K562 (cell line): ENCODE measurements around the gene NAT14. TPM values are rescaled to one million over a fixed set of nuclear protein-coding genes. Genes with fewer than 3 reads are reported as not detected.

Experiments
- CHD1 ChIP-seq: fragments of 200-600 bp; sonication (generic); IDR thresholded peaks from one replicate; pipeline ENCODE4 v1.6.1; 2012; ENCODE audit warnings: mild to moderate bottlenecking, moderate library complexity, low read length, inconsistent platforms
- MAFK ChIP-seq: IDR thresholded peaks from 2 replicates; pipeline ENCODE4 v1.6.1; 2011; ENCODE audit warnings: low read length, improper control_type of control experiment
- NFIX ChIP-seq: fragments of 250-450 bp; sonication (Bioruptor Pico); IDR thresholded peaks from 2 replicates; pipeline ENCODE4 v1.4.0; 2020; ENCODE audit warnings: low read depth, mild to moderate bottlenecking, moderate library complexity
- NR1H2 ChIP-seq: sonication (generic); formaldehyde crosslinking; IDR thresholded peaks from 2 replicates; pipeline ENCODE4 v1.4.0; 2020; ENCODE audit warnings: mild to moderate bottlenecking, missing genetic modification reagents
- SMARCA4 ChIP-seq: fragments of 450-650 bp; IDR thresholded peaks from 2 replicates; pipeline ENCODE4 v1.6.1; 2016
- XRCC5 ChIP-seq: fragments of 200-400 bp; formaldehyde crosslinking; IDR thresholded peaks from 2 replicates; pipeline ENCODE4 v1.6.1; 2017; ENCODE audit warnings: low read depth, mild to moderate bottlenecking, low read length
- ZNF140 ChIP-seq: fragments of 250-450 bp; sonication (Bioruptor Pico); IDR thresholded peaks from 2 replicates; pipeline ENCODE4 v1.8.0; 2021; ENCODE audit warnings: moderate library complexity, mild to moderate bottlenecking, inconsistent platforms
- ZNF584 ChIP-seq: fragments of 200-800 bp; sonication (Bioruptor generic); IDR thresholded peaks from 2 replicates; pipeline ENCODE4 v1.6.1; 2016; ENCODE audit warnings: low read depth, mild to moderate bottlenecking, missing genetic modification characterization, missing compliant biosample characterization
- polyA plus RNA-seq, 8 experiments: library from polyadenylated mRNA; depleted of rRNA in 4 of 8; stranded (reverse) in 5 of 8; unstranded in 3 of 8; fragments of >200 nt; fragmentation: Nextera tagmentation in 2 of 8; fragmentation: Illumina TruSeq in 1 of 8; extraction: Ambion mirVana in 2 of 8; extraction: Trizol in 1 of 8; gene quantifications; 2 replicates each; pipeline versions ENCODE4 v1.2.1 to v1.2.3, GENCODE V29; 2011 to 2014; ENCODE audit warnings: inconsistent platforms in 1 of 8, missing spikeins in 1 of 8
- total RNA-seq, 7 experiments: library from RNA; depleted of rRNA in 6 of 7; stranded (reverse); fragments of >200 nt in 6 of 7; fragmentation: Illumina TruSeq in 2 of 7; extraction: Trizol in 2 of 7; gene quantifications; 2 replicates each; pipeline versions ENCODE4 v1.2.1 to v1.2.3, GENCODE V29; 2011 to 2021; ENCODE audit warnings: low replicate concordance in 1 of 7
- TF ChIP-seq, protein P1 (sequence below): sonication (generic); IDR thresholded peaks from 2 replicates; pipeline ENCODE4 v1.6.1; 2016
- TF ChIP-seq, protein P2 (sequence below): fragments of 200-800 bp; sonication (Bioruptor generic); IDR thresholded peaks from 2 replicates; pipeline ENCODE4 v1.6.1; 2016; ENCODE audit warnings: missing genetic modification characterization, missing compliant biosample characterization

NAT14 gene
- total and polyA plus RNA-seq, 9 of the 15 experiments (the other 6 are each of a cell fraction or from before 2014, with no cell fraction given) = 2.4 to 77.0 (median 26.7) TPM

DNA sequence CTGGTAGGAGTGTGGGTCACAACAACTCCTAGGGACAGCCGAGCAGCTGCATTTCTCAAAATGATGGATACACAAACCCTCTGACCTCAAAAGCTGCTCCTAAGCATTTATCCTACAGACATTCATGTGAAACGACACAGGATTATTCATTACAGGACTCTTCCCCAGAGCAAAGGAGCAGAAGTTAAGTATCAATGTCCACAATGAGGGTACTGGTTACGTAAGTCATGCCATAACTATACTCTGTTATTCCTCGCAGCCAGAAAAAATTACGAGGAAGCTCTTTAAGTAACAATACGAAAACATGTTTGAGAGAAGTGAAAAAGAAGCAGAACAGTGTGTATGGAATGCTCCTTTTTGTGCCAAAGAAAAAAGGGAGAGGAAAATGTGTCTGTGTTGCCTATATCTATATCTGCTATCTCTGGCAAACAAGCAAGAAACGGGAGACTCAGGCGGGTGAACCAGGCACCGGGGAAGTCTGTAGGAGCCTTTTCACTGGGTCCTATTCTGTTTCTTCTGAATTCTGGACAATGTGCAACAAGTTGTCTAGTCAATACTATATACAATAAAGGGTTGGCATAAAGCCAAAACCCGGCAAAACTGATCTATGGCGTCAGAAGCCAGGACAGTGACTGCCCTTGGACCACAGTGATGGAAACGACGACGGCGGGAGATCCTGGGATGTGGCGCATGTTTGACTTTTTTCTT lies 24.9 kb upstream of the NAT14 start (continued):
- peak; percentile 55 for TF ChIP-seq CHD1
- TF ChIP-seq, protein P1, sequence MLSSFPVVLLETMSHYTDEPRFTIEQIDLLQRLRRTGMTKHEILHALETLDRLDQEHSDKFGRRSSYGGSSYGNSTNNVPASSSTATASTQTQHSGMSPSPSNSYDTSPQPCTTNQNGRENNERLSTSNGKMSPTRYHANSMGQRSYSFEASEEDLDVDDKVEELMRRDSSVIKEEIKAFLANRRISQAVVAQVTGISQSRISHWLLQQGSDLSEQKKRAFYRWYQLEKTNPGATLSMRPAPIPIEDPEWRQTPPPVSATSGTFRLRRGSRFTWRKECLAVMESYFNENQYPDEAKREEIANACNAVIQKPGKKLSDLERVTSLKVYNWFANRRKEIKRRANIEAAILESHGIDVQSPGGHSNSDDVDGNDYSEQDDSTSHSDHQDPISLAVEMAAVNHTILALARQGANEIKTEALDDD = peak; percentile 42; the same call in 1 of the 2 replicates
- no peak for TF ChIP-seq ZNF140 (CRISPR knock-in tag)
- no peak for TF ChIP-seq ZNF584 (CRISPR knock-in tag)
- TF ChIP-seq NR1H2 (CRISPR knock-in tag) = 0 out of 2 replicates have a peak, but pooled peaks have one; percentile 46
- TF ChIP-seq XRCC5 = no peak
- peak; percentile 76 for TF ChIP-seq NFIX
- no peak for TF ChIP-seq MAFK
- 0 out of 2 replicates have a peak, but pooled peaks have one; percentile 31 for TF ChIP-seq SMARCA4
- TF ChIP-seq, protein P2, sequence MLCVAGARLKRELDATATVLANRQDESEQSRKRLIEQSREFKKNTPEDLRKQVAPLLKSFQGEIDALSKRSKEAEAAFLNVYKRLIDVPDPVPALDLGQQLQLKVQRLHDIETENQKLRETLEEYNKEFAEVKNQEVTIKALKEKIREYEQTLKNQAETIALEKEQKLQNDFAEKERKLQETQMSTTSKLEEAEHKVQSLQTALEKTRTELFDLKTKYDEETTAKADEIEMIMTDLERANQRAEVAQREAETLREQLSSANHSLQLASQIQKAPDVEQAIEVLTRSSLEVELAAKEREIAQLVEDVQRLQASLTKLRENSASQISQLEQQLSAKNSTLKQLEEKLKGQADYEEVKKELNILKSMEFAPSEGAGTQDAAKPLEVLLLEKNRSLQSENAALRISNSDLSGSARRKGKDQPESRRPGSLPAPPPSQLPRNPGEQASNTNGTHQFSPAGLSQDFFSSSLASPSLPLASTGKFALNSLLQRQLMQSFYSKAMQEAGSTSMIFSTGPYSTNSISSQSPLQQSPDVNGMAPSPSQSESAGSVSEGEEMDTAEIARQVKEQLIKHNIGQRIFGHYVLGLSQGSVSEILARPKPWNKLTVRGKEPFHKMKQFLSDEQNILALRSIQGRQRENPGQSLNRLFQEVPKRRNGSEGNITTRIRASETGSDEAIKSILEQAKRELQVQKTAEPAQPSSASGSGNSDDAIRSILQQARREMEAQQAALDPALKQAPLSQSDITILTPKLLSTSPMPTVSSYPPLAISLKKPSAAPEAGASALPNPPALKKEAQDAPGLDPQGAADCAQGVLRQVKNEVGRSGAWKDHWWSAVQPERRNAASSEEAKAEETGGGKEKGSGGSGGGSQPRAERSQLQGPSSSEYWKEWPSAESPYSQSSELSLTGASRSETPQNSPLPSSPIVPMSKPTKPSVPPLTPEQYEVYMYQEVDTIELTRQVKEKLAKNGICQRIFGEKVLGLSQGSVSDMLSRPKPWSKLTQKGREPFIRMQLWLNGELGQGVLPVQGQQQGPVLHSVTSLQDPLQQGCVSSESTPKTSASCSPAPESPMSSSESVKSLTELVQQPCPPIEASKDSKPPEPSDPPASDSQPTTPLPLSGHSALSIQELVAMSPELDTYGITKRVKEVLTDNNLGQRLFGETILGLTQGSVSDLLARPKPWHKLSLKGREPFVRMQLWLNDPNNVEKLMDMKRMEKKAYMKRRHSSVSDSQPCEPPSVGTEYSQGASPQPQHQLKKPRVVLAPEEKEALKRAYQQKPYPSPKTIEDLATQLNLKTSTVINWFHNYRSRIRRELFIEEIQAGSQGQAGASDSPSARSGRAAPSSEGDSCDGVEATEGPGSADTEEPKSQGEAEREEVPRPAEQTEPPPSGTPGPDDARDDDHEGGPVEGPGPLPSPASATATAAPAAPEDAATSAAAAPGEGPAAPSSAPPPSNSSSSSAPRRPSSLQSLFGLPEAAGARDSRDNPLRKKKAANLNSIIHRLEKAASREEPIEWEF = no peak
